A673 (cell line): ENCODE data around the gene TST. TPM values are rescaled to one million over a fixed set of nuclear protein-coding genes. Genes with fewer than 3 reads are reported as not detected.

ENCODE experiments used
- BruUV-seq: library from RNA; stranded (reverse); fragments of 400-500 nt; replicated peaks from 2 replicates; lab custom pipeline; 2021; lab: Mats Ljungman, UMichigan
- CTCF ChIA-PET: fragments of 300-600 bp; sonication (Branson Sonifier 250); formaldehyde crosslinking; loops from one replicate; lab custom pipeline; 2022; ENCODE audit warnings: antibody characterized with exemption; lab: Charles Lee
- POLR2A ChIA-PET: fragments of 300-600 bp; sonication (Branson Sonifier 250); formaldehyde crosslinking; loops from one replicate; lab custom pipeline; 2022; ENCODE audit warnings: antibody characterized with exemption; ENCODE audit not compliant: low non-redundant PET; lab: Charles Lee
- DNase-seq: peaks from one replicate; pipeline ENCODE4 v3.0.0-alpha.2; 2015; ENCODE audit warnings: low spot score
- H3K27ac ChIP-seq: fragments of 200-600 bp; sonication (generic); 2 replicates; pipeline ENCODE4 v1.5.1; 2016; ENCODE audit warnings: mixed run types, low read depth, mild to moderate bottlenecking, mixed read lengths, antibody characterized with exemption, low read length; ENCODE audit not compliant: poor library complexity, severe bottlenecking
- H3K27me3 ChIP-seq: fragments of 200-600 bp; sonication (generic); replicated peaks from 2 replicates; pipeline ENCODE4 v1.6.1; 2017; ENCODE audit warnings: mixed run types, low read depth, mild to moderate bottlenecking, mixed read lengths, antibody characterized with exemption, low read length; ENCODE audit not compliant: insufficient read depth, poor library complexity
- H3K36me3 ChIP-seq: fragments of 200-600 bp; sonication (generic); 2 replicates; pipeline ENCODE4 v1.6.1; 2016; ENCODE audit warnings: mixed run types, mild to moderate bottlenecking, mixed read lengths, antibody characterized with exemption, low read length; ENCODE audit not compliant: insufficient read depth, poor library complexity, severe bottlenecking
- H3K4me1 ChIP-seq: fragments of 200-600 bp; sonication (generic); 2 replicates; pipeline ENCODE4 v1.6.1; 2017; ENCODE audit warnings: mixed run types, mild to moderate bottlenecking, mixed read lengths, antibody characterized with exemption, low read length; ENCODE audit not compliant: insufficient read depth, poor library complexity, severe bottlenecking
- H3K4me3 ChIP-seq: fragments of 200-600 bp; sonication (generic); 2 replicates; pipeline ENCODE4 v1.5.1; 2016; ENCODE audit warnings: low read depth, mixed run types, mild to moderate bottlenecking, mixed read lengths, low read length; ENCODE audit not compliant: poor library complexity, severe bottlenecking
- H3K9me3 ChIP-seq: fragments of 200-600 bp; sonication (generic); 2 replicates; pipeline ENCODE4 v1.6.1; 2016; ENCODE audit warnings: mixed run types, low read depth, mild to moderate bottlenecking, mixed read lengths, antibody characterized with exemption, low read length; ENCODE audit not compliant: poor library complexity, severe bottlenecking
- EZH2 ChIP-seq: fragments of 200-600 bp; sonication (generic); IDR thresholded peaks from 2 replicates; pipeline ENCODE4 v1.6.1; 2017; ENCODE audit warnings: borderline replicate concordance, low read depth, mild to moderate bottlenecking, mixed read lengths, antibody characterized with exemption, low read length; ENCODE audit not compliant: poor library complexity, severe bottlenecking
- intact Hi-C: fragments of 100-400 bp; cut with micrococcal nuclease; formaldehyde crosslinking; loops from one replicate; pipeline ENCODE4 v1.10.0; 2022; ENCODE audit not compliant: unreplicated experiment
- total RNA-seq: library from RNA; stranded (reverse); gene quantifications from 2 replicates; pipeline ENCODE4 v1.2.3, GENCODE V29; 2021
- TF ChIP-seq, protein P1 (sequence below): fragments of 300-800, 200-600 bp; sonication (generic); conservative IDR thresholded peaks from 2 replicates; pipeline ENCODE4 v1.5.1; 2017; ENCODE audit warnings: low read depth, mild to moderate bottlenecking, antibody characterized with exemption, low read length, moderate library complexity, mixed read lengths

Gene TST
- total RNA-seq, 1 experiment from 2014 or later: 31.3 TPM

DNA sequence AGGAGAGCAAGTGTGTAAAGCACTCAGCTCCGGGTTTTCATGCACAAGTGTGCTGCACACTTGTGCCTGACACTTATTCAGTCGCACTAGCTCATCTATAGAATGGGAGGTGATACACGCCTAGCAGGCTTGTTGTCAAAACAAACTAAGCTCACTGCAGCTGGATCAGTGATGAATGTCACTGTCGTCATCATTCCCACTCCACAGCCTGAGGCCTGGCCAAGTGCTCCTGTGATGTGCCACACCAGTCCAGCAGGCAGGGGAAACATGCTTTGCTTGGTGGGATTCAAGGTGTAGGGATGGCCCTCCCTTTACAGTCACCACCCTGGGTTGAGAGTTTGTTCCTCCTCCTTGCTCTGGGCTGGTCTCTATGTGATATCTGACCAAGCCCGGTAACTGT, 7.1 kb upstream of the TST start:
- intact Hi-C loops: no loop called here
- no peaks in the 10 kb centered on the region for H3K27me3 ChIP-seq
- DNase-seq: no peak
- TF ChIP-seq EZH2: no peak
- TF ChIP-seq, protein P1, sequence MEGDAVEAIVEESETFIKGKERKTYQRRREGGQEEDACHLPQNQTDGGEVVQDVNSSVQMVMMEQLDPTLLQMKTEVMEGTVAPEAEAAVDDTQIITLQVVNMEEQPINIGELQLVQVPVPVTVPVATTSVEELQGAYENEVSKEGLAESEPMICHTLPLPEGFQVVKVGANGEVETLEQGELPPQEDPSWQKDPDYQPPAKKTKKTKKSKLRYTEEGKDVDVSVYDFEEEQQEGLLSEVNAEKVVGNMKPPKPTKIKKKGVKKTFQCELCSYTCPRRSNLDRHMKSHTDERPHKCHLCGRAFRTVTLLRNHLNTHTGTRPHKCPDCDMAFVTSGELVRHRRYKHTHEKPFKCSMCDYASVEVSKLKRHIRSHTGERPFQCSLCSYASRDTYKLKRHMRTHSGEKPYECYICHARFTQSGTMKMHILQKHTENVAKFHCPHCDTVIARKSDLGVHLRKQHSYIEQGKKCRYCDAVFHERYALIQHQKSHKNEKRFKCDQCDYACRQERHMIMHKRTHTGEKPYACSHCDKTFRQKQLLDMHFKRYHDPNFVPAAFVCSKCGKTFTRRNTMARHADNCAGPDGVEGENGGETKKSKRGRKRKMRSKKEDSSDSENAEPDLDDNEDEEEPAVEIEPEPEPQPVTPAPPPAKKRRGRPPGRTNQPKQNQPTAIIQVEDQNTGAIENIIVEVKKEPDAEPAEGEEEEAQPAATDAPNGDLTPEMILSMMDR: no peak
- CTCF ChIA-PET: no interaction called here
- H3K27ac ChIP-seq: no peak overlapping the region
- peaks cover 36% of the 10 kb centered on the region for H3K36me3 ChIP-seq
- H3K9me3 ChIP-seq: no peaks in the 10 kb centered on the region
- no TSS peak for BruUV-seq
- peaks cover 4% of the 10 kb centered on the region for H3K4me1 ChIP-seq
- H3K4me3 ChIP-seq: no peak overlapping the region
- POLR2A ChIA-PET: interaction anchor here (0.6 kb wide), 1 partner anchor 107 kb away, joined by 6 read pairs; no protein-coding TSS in a partner anchor

DNA sequence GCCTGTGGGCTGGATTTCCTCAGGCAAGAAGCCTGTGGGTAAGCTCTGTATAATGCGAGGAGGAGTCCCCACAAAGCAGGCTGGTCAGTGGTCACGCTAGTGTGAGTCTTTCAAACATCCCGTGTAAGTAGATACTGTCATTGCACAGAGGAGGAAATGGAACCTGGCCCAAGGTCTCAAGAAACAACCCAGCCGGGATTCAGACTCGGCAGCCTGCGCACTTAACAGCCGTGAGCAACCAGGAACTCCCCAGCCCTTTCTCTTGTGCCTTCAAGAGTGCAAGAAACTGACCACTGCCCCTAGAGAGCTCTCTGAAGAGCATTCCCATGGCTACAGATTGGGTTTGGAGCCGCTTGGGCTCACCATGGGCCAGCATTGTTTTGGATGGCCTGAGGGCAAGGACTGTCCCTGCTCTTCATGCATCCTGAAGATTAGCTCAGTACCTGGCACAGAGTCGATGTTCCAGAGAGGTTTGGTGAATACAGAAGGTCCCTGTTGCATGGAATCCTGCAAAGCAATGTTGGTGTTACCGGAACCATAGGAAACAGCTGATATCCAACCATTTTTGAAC, 6.3 kb upstream of the TST start:
- no TSS peak for BruUV-seq
- Histone ChIP-seq H3K27ac (no peak overlapping the region), H3K4me3 (no peak overlapping the region), H3K4me1 (peaks cover 4% of the 10 kb centered on the region), H3K27me3 (no peaks in the 10 kb centered on the region), H3K36me3 (peaks cover 33% of the 10 kb centered on the region), H3K9me3 (no peaks in the 10 kb centered on the region)
- intact Hi-C loops: no loop called here
- DNase-seq: no peak
- POLR2A ChIA-PET: interaction anchor here (0.6 kb wide), 1 partner anchor 106 kb away, joined by 6 read pairs; no protein-coding TSS in a partner anchor
- CTCF ChIA-PET: no interaction called here
- TF ChIP-seq, protein P1: no peak
- no peak for TF ChIP-seq EZH2

DNA sequence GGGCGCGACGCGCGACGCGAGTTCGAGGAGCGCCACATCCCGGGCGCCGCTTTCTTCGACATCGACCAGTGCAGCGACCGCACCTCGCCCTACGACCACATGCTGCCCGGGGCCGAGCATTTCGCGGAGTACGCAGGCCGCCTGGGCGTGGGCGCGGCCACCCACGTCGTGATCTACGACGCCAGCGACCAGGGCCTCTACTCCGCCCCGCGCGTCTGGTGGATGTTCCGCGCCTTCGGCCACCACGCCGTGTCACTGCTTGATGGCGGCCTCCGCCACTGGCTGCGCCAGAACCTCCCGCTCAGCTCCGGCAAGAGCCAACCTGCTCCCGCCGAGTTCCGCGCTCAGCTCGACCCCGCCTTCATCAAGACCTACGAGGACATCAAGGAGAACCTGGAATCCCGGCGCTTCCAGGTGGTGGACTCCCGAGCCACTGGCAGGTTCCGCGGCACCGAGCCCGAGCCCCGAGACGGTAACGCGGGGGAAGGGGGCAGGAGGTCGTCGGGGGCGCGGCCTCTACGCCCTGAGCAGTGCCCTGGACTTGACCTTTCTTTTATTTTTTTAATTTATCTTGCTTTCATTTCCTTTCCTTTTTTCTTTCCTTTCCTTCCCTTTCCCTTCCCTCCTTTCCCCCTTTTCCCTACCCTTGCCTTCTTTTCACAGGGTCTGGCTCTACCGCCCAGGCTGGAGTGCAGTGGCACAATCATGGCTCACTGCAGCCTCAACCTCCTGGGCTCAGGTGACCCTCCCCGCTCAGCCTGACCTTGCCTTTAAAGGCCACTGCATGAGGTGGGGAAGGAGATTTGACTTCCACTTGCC, 5.3 kb upstream of the TST start:
- ChIA-PET CTCF (no interaction called here), POLR2A (no interaction called here)
- no peak overlapping the region for H3K27ac ChIP-seq
- H3K36me3 ChIP-seq: peaks cover 27% of the 10 kb centered on the region
- H3K4me3 ChIP-seq: no peak overlapping the region
- H3K9me3 ChIP-seq: no peaks in the 10 kb centered on the region
- TF ChIP-seq, protein P1: no peak
- no peak for TF ChIP-seq EZH2
- H3K4me1 ChIP-seq: peaks cover 8% of the 10 kb centered on the region
- no peak for DNase-seq
- no TSS peak for BruUV-seq
- intact Hi-C loops: no loop called here
- H3K27me3 ChIP-seq: no peaks in the 10 kb centered on the region
